SK-N-SH treated with all-trans-retinoic acid at 6 μM for 48 hours (cell line): ENCODE data around the gene CYP2E1.
"Not testable (repeated sequence)": the region's sequence is repeated elsewhere in the genome, so short reads cannot be mapped to it uniquely, and the experiment has no call there.

Experiments used
- ATAC-seq: fragments of 200-7000 bp; cut with Tn5 transposase; 3 replicates; pipeline ENCODE4 v1.9.1; 2020; ENCODE audit warnings: mild to moderate bottlenecking, moderate library complexity
- ARNTL ChIP-seq: fragments of 450-650 bp; formaldehyde crosslinking; IDR thresholded peaks from 2 replicates; pipeline ENCODE4 v1.5.0; 2020; ENCODE audit warnings: low read depth, mild to moderate bottlenecking, moderate library complexity, borderline replicate concordance
- BACH2 ChIP-seq: fragments of 250-450 bp; sonication (Bioruptor Pico); IDR thresholded peaks from 2 replicates; pipeline ENCODE4 v1.9.0; 2021; ENCODE audit warnings: mild to moderate bottlenecking, borderline replicate concordance
- ESRRG ChIP-seq: fragments of 250-450 bp; sonication (Bioruptor Pico); IDR thresholded peaks from 2 replicates; pipeline ENCODE4 v1.6.1; 2021; ENCODE audit warnings: mild to moderate bottlenecking
- GLIS3 ChIP-seq: fragments of 250-450 bp; sonication (Bioruptor Pico); IDR thresholded peaks from 2 replicates; pipeline ENCODE4 v1.5.0; 2020; ENCODE audit warnings: mild to moderate bottlenecking, moderate library complexity
- ISL1 ChIP-seq: fragments of 250-450 bp; sonication (Bioruptor Pico); IDR thresholded peaks from 2 replicates; pipeline ENCODE4 v2.1.2; 2022; ENCODE audit warnings: mild to moderate bottlenecking, moderate library complexity
- OSR1 ChIP-seq: fragments of 250-450 bp; sonication (Bioruptor Pico); IDR thresholded peaks from 2 replicates; pipeline ENCODE4 v1.8.0; 2022; ENCODE audit warnings: moderate library complexity, mild to moderate bottlenecking, inconsistent platforms
- PPARA ChIP-seq: fragments of 250-450 bp; sonication (Bioruptor Pico); IDR thresholded peaks from 2 replicates; pipeline ENCODE4 v1.5.0; 2020; ENCODE audit warnings: mild to moderate bottlenecking, borderline replicate concordance
- RARB ChIP-seq: fragments of 250-450 bp; sonication (Bioruptor Pico); IDR thresholded peaks from 2 replicates; pipeline ENCODE4 v1.8.0; 2021; ENCODE audit warnings: mild to moderate bottlenecking, moderate library complexity
- SNAI2 ChIP-seq: fragments of 250-450 bp; sonication (Bioruptor Pico); IDR thresholded peaks from 2 replicates; pipeline ENCODE4 v1.5.0; 2020; ENCODE audit warnings: mild to moderate bottlenecking, moderate library complexity
- TCF4 ChIP-seq: fragments of 250-450 bp; sonication (Bioruptor Pico); IDR thresholded peaks from 2 replicates; pipeline ENCODE4 v1.8.0; 2021; ENCODE audit warnings: mild to moderate bottlenecking, moderate library complexity, borderline replicate concordance
- TOX ChIP-seq: fragments of 250-450 bp; sonication (Bioruptor Pico); IDR thresholded peaks from 2 replicates; pipeline ENCODE4 v1.8.0; 2021; ENCODE audit warnings: mild to moderate bottlenecking, moderate library complexity, borderline replicate concordance
- ZC3H10 ChIP-seq: fragments of 250-450 bp; sonication (Bioruptor Pico); IDR thresholded peaks from 2 replicates; pipeline ENCODE4 v1.5.1; 2021; ENCODE audit warnings: mild to moderate bottlenecking, moderate library complexity
- ZFP3 ChIP-seq: fragments of 250-450 bp; sonication (Bioruptor Pico); IDR thresholded peaks from 2 replicates; pipeline ENCODE4 v1.5.0; 2020; ENCODE audit warnings: mild to moderate bottlenecking, moderate library complexity
- ZNF565 ChIP-seq: fragments of 450-650 bp; formaldehyde crosslinking; conservative IDR thresholded peaks from 2 replicates; pipeline ENCODE4 v1.5.0; 2020; ENCODE audit warnings: low read depth, mild to moderate bottlenecking, moderate library complexity
- ZNF8 ChIP-seq: fragments of 450-650 bp; formaldehyde crosslinking; IDR thresholded peaks from 2 replicates; pipeline ENCODE4 v1.5.0; 2020; ENCODE audit warnings: mild to moderate bottlenecking, moderate library complexity
- TF ChIP-seq, protein P1 (sequence below): fragments of 250-450 bp; sonication (Bioruptor Pico); IDR thresholded peaks from 2 replicates; pipeline ENCODE4 v1.8.0; 2020; ENCODE audit warnings: mild to moderate bottlenecking, moderate library complexity, borderline replicate concordance
- TF ChIP-seq, protein P2 (sequence below): fragments of 250-450 bp; sonication (Bioruptor Pico); IDR thresholded peaks from 2 replicates; pipeline ENCODE4 v1.5.1; 2020; ENCODE audit warnings: low read depth, mild to moderate bottlenecking, moderate library complexity
- TF ChIP-seq, protein P3 (sequence below): fragments of 250-450 bp; sonication (Bioruptor Pico); IDR thresholded peaks from 2 replicates; pipeline ENCODE4 v1.8.0; 2021; ENCODE audit warnings: low read depth, mild to moderate bottlenecking, moderate library complexity, borderline replicate concordance
- TF ChIP-seq, protein P4 (sequence below): fragments of 250-450 bp; sonication (Bioruptor Pico); IDR thresholded peaks from 2 replicates; pipeline ENCODE4 v1.5.0; 2020; ENCODE audit warnings: mild to moderate bottlenecking, moderate library complexity
- TF ChIP-seq, protein P5 (sequence below): fragments of 250-450 bp; sonication (Bioruptor Pico); IDR thresholded peaks from 2 replicates; pipeline ENCODE4 v1.5.1; 2021; ENCODE audit warnings: mild to moderate bottlenecking, moderate library complexity

CYP2E1 gene

DNA sequence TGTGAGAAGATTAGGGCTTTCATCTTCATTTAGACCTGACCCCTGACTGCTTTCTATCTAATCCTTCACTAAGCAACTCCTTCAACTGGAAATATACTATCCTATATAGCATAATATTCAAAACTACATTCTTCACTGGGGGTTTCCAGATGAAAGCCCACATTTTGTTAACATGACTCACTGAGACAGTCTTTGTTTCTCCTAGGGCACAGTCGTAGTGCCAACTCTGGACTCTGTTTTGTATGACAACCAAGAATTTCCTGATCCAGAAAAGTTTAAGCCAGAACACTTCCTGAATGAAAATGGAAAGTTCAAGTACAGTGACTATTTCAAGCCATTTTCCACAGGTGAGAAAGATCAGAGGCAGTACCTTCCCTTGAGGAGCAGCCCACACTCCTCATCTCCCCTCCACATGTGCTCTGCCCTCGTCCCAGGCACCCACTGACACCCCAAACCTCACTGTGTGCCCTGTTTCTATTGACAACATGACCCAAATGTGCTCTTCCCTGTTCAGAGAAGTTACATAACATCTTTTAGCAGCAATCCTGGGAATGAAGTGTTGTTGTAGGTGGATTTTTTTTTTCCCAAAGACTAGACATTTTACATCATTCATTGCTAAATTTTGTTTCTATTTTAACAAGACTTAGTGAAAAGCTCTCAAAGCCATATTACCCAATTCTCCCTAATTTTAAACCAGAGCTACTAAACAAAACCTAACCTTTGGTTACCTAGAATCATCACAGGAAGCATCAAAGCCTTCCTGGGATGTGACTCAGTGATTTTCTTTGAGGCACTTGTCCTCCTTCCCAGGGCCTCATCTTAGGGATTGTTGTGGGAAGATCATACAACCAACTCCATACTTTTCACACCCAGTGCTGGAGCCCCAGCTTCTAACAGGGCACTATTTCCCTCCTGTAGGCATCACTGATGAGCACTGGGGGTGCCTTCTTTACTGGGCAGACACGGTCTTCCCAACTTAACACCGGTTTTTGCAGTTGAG lies 10.7 kb downstream of the CYP2E1 start:
- no peak for ATAC-seq
- TF ChIP-seq BACH2 (no peak), ESRRG (CRISPR knock-in tag) (no peak), PPARA (no peak), GLIS3 (no peak), ZNF8 (CRISPR knock-in tag) (no peak), OSR1 (CRISPR knock-in tag) (no peak), RARB (no peak), SNAI2 (CRISPR knock-in tag) (no peak), ZC3H10 (CRISPR knock-in tag) (no peak), ARNTL (CRISPR knock-in tag) (no peak), ZNF565 (CRISPR knock-in tag) (no peak), TCF4 (CRISPR knock-in tag) (no peak), TOX (CRISPR knock-in tag) (no peak), ZFP3 (CRISPR knock-in tag) (no peak)
- TF ChIP-seq, protein P1, sequence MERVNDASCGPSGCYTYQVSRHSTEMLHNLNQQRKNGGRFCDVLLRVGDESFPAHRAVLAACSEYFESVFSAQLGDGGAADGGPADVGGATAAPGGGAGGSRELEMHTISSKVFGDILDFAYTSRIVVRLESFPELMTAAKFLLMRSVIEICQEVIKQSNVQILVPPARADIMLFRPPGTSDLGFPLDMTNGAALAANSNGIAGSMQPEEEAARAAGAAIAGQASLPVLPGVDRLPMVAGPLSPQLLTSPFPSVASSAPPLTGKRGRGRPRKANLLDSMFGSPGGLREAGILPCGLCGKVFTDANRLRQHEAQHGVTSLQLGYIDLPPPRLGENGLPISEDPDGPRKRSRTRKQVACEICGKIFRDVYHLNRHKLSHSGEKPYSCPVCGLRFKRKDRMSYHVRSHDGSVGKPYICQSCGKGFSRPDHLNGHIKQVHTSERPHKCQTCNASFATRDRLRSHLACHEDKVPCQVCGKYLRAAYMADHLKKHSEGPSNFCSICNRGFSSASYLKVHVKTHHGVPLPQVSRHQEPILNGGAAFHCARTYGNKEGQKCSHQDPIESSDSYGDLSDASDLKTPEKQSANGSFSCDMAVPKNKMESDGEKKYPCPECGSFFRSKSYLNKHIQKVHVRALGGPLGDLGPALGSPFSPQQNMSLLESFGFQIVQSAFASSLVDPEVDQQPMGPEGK (CRISPR knock-in tag), result no peak
- TF ChIP-seq, protein P2, sequence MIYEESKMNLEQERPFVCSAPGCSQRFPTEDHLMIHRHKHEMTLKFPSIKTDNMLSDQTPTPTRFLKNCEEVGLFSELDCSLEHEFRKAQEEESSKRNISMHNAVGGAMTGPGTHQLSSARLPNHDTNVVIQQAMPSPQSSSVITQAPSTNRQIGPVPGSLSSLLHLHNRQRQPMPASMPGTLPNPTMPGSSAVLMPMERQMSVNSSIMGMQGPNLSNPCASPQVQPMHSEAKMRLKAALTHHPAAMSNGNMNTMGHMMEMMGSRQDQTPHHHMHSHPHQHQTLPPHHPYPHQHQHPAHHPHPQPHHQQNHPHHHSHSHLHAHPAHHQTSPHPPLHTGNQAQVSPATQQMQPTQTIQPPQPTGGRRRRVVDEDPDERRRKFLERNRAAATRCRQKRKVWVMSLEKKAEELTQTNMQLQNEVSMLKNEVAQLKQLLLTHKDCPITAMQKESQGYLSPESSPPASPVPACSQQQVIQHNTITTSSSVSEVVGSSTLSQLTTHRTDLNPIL (CRISPR knock-in tag), result no peak
- TF ChIP-seq, protein P3, sequence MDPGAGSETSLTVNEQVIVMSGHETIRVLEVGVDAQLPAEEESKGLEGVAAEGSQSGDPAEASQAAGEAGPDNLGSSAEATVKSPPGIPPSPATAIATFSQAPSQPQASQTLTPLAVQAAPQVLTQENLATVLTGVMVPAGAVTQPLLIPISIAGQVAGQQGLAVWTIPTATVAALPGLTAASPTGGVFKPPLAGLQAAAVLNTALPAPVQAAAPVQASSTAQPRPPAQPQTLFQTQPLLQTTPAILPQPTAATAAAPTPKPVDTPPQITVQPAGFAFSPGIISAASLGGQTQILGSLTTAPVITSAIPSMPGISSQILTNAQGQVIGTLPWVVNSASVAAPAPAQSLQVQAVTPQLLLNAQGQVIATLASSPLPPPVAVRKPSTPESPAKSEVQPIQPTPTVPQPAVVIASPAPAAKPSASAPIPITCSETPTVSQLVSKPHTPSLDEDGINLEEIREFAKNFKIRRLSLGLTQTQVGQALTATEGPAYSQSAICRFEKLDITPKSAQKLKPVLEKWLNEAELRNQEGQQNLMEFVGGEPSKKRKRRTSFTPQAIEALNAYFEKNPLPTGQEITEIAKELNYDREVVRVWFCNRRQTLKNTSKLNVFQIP (CRISPR knock-in tag), result no peak
- TF ChIP-seq, protein P4, sequence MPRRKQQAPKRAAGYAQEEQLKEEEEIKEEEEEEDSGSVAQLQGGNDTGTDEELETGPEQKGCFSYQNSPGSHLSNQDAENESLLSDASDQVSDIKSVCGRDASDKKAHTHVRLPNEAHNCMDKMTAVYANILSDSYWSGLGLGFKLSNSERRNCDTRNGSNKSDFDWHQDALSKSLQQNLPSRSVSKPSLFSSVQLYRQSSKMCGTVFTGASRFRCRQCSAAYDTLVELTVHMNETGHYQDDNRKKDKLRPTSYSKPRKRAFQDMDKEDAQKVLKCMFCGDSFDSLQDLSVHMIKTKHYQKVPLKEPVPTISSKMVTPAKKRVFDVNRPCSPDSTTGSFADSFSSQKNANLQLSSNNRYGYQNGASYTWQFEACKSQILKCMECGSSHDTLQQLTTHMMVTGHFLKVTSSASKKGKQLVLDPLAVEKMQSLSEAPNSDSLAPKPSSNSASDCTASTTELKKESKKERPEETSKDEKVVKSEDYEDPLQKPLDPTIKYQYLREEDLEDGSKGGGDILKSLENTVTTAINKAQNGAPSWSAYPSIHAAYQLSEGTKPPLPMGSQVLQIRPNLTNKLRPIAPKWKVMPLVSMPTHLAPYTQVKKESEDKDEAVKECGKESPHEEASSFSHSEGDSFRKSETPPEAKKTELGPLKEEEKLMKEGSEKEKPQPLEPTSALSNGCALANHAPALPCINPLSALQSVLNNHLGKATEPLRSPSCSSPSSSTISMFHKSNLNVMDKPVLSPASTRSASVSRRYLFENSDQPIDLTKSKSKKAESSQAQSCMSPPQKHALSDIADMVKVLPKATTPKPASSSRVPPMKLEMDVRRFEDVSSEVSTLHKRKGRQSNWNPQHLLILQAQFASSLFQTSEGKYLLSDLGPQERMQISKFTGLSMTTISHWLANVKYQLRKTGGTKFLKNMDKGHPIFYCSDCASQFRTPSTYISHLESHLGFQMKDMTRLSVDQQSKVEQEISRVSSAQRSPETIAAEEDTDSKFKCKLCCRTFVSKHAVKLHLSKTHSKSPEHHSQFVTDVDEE (CRISPR knock-in tag), result no peak
- TF ChIP-seq, protein P5, sequence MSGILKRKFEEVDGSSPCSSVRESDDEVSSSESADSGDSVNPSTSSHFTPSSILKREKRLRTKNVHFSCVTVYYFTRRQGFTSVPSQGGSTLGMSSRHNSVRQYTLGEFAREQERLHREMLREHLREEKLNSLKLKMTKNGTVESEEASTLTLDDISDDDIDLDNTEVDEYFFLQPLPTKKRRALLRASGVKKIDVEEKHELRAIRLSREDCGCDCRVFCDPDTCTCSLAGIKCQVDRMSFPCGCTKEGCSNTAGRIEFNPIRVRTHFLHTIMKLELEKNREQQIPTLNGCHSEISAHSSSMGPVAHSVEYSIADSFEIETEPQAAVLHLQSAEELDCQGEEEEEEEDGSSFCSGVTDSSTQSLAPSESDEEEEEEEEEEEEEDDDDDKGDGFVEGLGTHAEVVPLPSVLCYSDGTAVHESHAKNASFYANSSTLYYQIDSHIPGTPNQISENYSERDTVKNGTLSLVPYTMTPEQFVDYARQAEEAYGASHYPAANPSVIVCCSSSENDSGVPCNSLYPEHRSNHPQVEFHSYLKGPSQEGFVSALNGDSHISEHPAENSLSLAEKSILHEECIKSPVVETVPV (CRISPR knock-in tag), result no peak

DNA sequence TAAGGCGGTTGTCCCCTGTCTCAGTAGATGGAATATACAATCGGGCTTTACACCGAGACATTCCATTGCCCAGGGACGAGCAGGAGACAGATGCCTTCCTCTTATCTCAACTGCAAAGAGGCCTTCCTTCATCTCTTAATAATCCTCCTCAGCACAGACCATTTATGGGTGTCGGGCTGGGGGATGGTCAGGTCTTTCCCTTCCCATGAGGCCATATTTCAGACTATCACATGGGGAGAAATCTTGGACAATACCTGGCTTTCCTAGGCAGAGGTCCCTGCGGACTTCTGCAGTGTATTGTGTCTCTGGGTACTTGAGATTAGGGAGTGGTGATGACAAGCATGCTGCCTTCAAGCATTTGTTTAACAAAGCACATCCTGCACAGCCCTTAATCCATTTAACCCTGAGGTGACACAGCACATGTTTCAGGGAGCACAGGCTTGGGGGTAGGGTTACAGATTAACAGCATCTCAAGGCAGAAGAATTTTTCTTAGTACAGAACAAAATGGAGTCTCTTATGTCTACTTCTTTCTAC lies 14.3 kb downstream of the CYP2E1 start:
- not testable (repeated sequence) for ATAC-seq

DNA sequence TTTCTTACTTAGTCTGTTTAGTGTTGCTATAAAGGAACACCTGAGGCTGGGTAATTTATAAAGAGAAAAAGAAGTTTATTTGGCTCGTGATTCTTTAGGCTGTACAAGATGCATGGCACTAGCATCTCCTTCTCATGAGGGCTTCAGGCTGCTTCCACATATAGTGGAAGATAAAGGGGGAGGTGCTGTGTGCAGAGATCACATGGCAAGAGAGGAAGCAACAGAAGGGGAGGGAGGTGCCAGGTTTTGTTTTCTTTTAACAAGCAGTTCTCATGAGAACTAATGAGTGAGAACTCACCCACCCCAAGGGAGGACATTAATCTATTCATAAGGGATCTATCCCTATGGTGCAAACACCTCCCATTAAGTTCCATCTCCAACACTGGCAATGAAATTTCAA lies 17.3 kb downstream of the CYP2E1 start:
- no peak for ATAC-seq

More for the DNA sequence above, 17.3 kb downstream of the CYP2E1 start:
- no peak for TF ChIP-seq ARNTL (CRISPR knock-in tag)
- TF ChIP-seq, protein P2 (CRISPR knock-in tag), result no peak
- no peak for TF ChIP-seq ISL1 (CRISPR knock-in tag)
